OCI-LY1 (cell line): ENCODE results near the gene EFHD2.

Experiments used
- EZH2 ChIP-seq: fragments of 200-600 bp; sonication (generic), shearing (Covaris generic); IDR thresholded peaks from 2 replicates; pipeline ENCODE4 v1.8.0; 2017; ENCODE audit warnings: borderline replicate concordance, mixed run types, mild to moderate bottlenecking, antibody characterized with exemption, low read length, moderate library complexity, mixed read lengths
- TF ChIP-seq, protein P1 (sequence below): fragments of 200-600 bp; sonication (generic), shearing (Covaris generic); IDR thresholded peaks from 2 replicates; pipeline ENCODE4 v1.5.1; 2017; ENCODE audit warnings: mild to moderate bottlenecking, antibody characterized with exemption, low read length, moderate library complexity, mixed read lengths

DNA sequence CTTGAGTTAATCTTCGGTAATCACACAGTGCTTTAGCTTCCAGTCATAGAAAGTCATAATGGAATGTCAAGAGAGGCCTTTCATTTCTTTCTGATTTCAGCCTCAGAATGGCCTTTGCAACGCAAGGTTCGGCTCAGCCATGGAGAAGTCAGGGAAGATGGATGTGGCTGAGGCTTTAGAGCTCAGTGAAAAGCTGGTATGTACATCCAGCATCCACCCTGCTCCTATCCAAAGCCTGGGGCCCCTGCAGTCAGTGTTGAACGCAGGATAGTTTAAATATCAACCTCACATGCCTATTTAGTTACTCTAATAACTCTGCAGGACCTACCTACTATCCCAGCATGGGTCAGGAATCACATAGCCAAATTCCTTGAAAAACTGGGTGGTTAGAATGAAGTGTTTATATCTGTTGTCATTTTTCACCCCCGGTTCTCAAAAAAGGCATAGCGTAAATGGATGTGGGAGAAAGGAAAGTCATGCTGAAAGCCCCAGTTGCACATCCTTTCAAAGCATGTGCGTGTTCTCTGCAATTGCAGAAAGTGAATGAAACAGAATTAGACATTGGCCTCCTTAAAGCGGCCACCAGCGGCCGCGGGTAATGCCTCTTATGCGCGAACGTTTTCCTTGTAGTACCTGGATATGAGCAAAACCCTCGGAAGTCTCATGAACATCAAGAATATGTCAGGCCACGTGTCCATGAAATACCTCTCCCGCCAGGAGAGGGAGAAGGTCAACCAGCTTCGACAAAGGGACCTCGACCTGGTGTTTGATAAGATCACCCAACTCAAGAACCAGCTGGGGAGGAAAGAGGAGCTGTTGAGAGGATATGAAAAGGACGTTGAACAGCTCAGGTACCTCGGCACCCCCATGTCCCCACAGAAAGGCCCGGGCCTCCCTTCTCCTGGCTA lies 28.8 kb upstream of the EFHD2 start:
- TF ChIP-seq, protein P1, sequence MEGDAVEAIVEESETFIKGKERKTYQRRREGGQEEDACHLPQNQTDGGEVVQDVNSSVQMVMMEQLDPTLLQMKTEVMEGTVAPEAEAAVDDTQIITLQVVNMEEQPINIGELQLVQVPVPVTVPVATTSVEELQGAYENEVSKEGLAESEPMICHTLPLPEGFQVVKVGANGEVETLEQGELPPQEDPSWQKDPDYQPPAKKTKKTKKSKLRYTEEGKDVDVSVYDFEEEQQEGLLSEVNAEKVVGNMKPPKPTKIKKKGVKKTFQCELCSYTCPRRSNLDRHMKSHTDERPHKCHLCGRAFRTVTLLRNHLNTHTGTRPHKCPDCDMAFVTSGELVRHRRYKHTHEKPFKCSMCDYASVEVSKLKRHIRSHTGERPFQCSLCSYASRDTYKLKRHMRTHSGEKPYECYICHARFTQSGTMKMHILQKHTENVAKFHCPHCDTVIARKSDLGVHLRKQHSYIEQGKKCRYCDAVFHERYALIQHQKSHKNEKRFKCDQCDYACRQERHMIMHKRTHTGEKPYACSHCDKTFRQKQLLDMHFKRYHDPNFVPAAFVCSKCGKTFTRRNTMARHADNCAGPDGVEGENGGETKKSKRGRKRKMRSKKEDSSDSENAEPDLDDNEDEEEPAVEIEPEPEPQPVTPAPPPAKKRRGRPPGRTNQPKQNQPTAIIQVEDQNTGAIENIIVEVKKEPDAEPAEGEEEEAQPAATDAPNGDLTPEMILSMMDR = no peak
- no peak for TF ChIP-seq EZH2
